ENCODE measurements around the gene TMEM121.
"Not testable (repeated sequence)": the region's sequence is repeated elsewhere in the genome, so short reads cannot be mapped to it uniquely, and the experiment has no call there.

TMEM121 gene

DNA sequence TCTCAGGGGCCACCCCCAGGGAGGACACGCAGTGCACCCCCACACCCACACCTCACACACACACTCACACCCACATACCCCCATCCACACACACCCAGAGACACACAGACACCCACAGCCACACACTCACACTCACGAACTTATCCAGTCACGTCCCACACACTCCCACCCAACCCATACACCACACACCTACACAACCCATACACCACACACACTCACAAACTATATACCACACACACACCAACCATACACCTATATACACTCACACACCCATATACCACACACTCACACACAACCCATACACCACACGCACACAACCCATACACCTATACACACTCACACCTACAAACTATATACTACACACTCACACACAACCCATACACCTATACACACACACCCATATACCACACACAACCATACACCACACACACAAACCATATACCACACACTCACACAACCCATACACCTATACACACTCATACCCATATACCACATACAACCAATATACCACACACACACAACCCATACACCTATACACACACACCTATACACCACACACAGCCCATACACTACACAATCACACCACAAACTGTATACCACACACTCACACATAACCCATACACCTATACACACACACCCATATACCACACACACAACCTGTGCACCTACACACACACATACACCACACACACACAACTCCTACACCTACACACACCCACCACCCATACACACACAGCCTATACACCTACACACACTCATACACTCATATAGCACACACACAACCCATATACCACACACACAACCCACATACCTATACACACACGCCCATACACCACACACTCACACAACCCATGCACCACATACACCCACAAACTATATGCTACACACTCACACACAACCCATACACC lies 42.7 kb downstream of the TMEM121 start:
- no peak for TF ChIP-seq GATA1 (IDR thresholded peaks at IDR 0.05; ENCODE audit: low read depth, low read length)
- TF ChIP-seq POLR2A (IDR thresholded peaks at IDR 0.05; ENCODE audit: low read length) = no peak
- DNase-seq = no peak

GRCh38 chr14:105570482-105570881 lies 44.1 kb downstream of the TMEM121 start:
- TF ChIP-seq GATA1 (IDR thresholded peaks at IDR 0.05; ENCODE audit: low read depth, low read length) (no peak), POLR2A (IDR thresholded peaks at IDR 0.05; ENCODE audit: low read length) (no peak)
- no peak for DNase-seq

- DNase-seq = not testable (repeated sequence)
Measured at GRCh38 chr14:105571181-105571951, 45.0 kb downstream of the TMEM121 start.

DNA sequence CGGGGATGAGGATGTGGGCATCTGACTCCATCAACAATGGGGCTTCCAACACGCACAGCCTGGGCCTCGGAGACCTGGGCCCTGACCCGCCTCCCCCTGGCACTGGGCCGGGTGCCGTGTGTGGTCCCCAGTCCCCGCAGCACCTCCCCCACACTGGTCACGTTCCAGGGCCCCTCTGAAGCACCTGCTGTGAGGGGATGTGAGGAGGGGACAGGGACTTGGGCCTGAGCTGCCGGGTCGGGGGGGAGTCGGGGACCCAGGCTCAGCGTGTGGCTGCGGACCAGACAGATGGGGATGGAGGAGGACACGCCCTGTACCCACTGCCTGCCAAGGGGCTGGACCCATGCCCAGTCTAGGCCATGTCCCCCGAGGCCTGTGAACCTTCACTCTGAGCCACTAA lies 45.7 kb downstream of the TMEM121 start:
- DNase-seq = not testable (repeated sequence)

DNA sequence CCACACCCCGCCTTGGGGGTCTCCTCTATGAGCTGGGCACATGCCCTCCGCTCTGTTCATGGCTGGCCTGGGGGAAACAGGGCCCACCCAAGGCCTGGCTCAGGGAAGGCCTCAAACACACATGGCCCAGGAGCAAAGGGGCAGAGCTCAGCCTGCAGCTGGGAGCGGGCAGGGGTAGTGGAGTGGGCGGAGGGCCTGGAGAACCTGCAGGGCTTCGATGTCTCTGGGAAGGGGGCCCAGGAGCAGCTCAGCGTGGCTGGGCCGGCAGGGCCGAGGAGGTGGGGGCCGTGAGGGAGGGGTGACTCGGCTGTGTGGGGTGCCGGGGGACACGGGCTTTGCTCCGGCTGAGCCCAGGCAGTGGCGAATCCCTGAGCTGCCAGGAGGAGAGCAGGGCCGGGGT lies 47.5 kb downstream of the TMEM121 start:
- not testable (repeated sequence) for DNase-seq

DNA sequence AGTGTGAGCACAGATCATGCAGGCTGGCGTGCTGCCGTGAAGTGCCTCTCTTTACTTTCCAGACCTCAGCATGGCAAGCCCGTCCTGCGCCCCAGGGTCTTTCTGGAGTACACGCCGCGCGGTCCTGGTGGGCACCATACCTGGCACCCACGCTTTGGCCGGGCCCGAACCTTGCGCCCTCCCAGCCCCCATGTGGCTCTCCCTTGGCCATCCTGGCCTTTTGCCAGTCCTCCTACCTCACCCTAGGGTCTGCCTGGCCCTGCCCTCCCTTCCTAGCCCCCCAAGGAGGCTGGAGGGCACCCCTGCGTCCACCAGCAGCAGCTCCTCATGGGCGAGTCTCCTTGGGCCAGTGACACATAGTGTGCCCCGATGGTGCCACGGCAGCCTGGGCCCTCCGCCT lies 48.0 kb downstream of the TMEM121 start:
- not testable (repeated sequence) for DNase-seq

GRCh38 chr14:105575016-105575700 lies 48.8 kb downstream of the TMEM121 start:
- not testable (repeated sequence) for DNase-seq

GRCh38 chr14:105576525-105577088 lies 50.2 kb downstream of the TMEM121 start:
- TF ChIP-seq POLR2A (IDR thresholded peaks at IDR 0.05; ENCODE audit: low read length) (no peak), GATA1 (IDR thresholded peaks at IDR 0.05; ENCODE audit: low read depth, low read length) (no peak)
- no peak for DNase-seq

GRCh38 chr14:105577314-105577861 lies 51.0 kb downstream of the TMEM121 start:
- no peak for TF ChIP-seq POLR2A (IDR thresholded peaks at IDR 0.05; ENCODE audit: low read length)
- TF ChIP-seq GATA1 (IDR thresholded peaks at IDR 0.05; ENCODE audit: low read depth, low read length) = no peak
- DNase-seq = no peak

DNA sequence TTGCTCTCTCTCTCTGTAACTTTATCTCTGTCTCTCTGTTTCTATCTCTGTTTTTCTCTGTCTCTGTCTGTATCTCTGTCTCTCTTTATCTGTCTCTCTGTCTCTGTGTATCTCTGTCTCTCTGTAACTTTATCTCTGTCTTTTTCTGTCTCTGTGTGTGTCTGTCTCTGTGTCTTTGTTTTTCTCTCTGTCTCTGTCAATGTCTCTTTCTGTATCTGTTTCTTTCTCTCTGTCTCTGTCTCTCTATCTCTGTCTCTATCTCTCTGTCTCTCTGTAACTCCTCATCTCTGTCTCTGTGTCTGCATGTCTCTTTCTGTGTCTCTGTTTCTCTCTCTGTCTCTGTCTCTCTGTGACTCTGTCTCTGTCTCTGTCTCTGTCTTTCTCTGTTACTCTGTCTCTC lies 51.7 kb downstream of the TMEM121 start:
- no peak for DNase-seq

GRCh38 chr14:105579221-105579620 lies 52.8 kb downstream of the TMEM121 start:
- DNase-seq = not testable (repeated sequence)

More for the DNA sequence above, 51.7 kb downstream of the TMEM121 start:
- TF ChIP-seq POLR2A (IDR thresholded peaks at IDR 0.05; ENCODE audit: low read length) (no peak), GATA1 (IDR thresholded peaks at IDR 0.05; ENCODE audit: low read depth, low read length) (no peak)
